WERI-Rb-1 (cell line): ENCODE results near the gene AKAP11.
"Not testable (repeated sequence)": the region's sequence is repeated elsewhere in the genome, so short reads cannot be mapped to it uniquely, and the experiment has no call there.

Source experiments
- DNase-seq: peaks from one replicate; pipeline ENCODE4 v3.0.0-alpha.2; 2020
- H3K27ac ChIP-seq: fragments of 250-450 bp; sonication (Bioruptor Pico); 2 replicates; pipeline ENCODE4 v1.5.1; 2020; ENCODE audit warnings: mild to moderate bottlenecking, moderate library complexity
- H3K27me3 ChIP-seq: fragments of 250-450 bp; sonication (Bioruptor Pico); 2 replicates; pipeline ENCODE4 v1.5.1; 2021; ENCODE audit warnings: mild to moderate bottlenecking, low read depth, moderate library complexity; ENCODE audit not compliant: insufficient read depth, severe bottlenecking
- H3K36me3 ChIP-seq: fragments of 250-450 bp; sonication (Bioruptor Pico); 2 replicates; pipeline ENCODE4 v1.5.1; 2020; ENCODE audit warnings: mild to moderate bottlenecking, moderate library complexity
- H3K4me3 ChIP-seq: 2 replicates; pipeline ENCODE4 v1.5.1; 2011; ENCODE audit warnings: low read depth, mild to moderate bottlenecking, control low read depth, low read length
- H3K9me3 ChIP-seq: fragments of 250-450 bp; sonication (Bioruptor Pico); 2 replicates; pipeline ENCODE4 v1.5.1; 2021; ENCODE audit warnings: mild to moderate bottlenecking, moderate library complexity; ENCODE audit not compliant: severe bottlenecking
- CTCF ChIP-seq: IDR thresholded peaks from 2 replicates; pipeline ENCODE4 v1.5.1; 2011; ENCODE audit warnings: low read depth, mild to moderate bottlenecking, control low read depth, inconsistent platforms, low read length

The AKAP11 gene

GRCh38 chr13:42272115-42272803 is at the start of gene AKAP11:
Gene AKAP11 (plus strand): TSS chr13:42272152. CDS start chr13:42286349, 14,197 bp downstream.
- H3K27me3 ChIP-seq: no peaks in the 10 kb centered on the region
- peak within 1 kb of the TSS; percentile 54 for H3K4me3 ChIP-seq
- no peak for TF ChIP-seq CTCF
- H3K36me3 ChIP-seq: no peaks in the 10 kb centered on the region
- no peaks in the 10 kb centered on the region for H3K9me3 ChIP-seq
- peak; percentile 29 for DNase-seq
- H3K27ac ChIP-seq: peak within 1 kb of the TSS; percentile 83

GRCh38 chr13:42223681-42224080 is 48.3 kb upstream of the AKAP11 start:
- H3K27ac ChIP-seq: no peak overlapping the region
- no peaks in the 10 kb centered on the region for H3K27me3 ChIP-seq
- H3K36me3 ChIP-seq: no peaks in the 10 kb centered on the region
- no peak for DNase-seq
- no peak overlapping the region for H3K4me3 ChIP-seq
- no peaks in the 10 kb centered on the region for H3K9me3 ChIP-seq
- no peak for TF ChIP-seq CTCF

GRCh38 chr13:42225051-42225450 is 46.9 kb upstream of the AKAP11 start:
- Histone ChIP-seq H3K4me3 (no peak overlapping the region), H3K27me3 (no peaks in the 10 kb centered on the region), H3K36me3 (no peaks in the 10 kb centered on the region), H3K27ac (no peak overlapping the region), H3K9me3 (no peaks in the 10 kb centered on the region)
- DNase-seq: no peak
- no peak for TF ChIP-seq CTCF

- not testable (repeated sequence) for DNase-seq, H3K9me3 ChIP-seq, H3K36me3 ChIP-seq, H3K4me3 ChIP-seq, H3K27me3 ChIP-seq, H3K27ac ChIP-seq
Observed at GRCh38 chr13:42226759-42227158, 45.2 kb upstream of the AKAP11 start.

GRCh38 chr13:42228527-42228926 is 43.4 kb upstream of the AKAP11 start:
- no peak for TF ChIP-seq CTCF
- Histone ChIP-seq H3K9me3 (no peaks in the 10 kb centered on the region), H3K36me3 (no peaks in the 10 kb centered on the region), H3K27ac (no peak overlapping the region), H3K27me3 (no peaks in the 10 kb centered on the region), H3K4me3 (no peak overlapping the region)
- no peak for DNase-seq

GRCh38 chr13:42229287-42229686 is 42.7 kb upstream of the AKAP11 start:
- no peak for DNase-seq
- Histone ChIP-seq H3K36me3 (no peaks in the 10 kb centered on the region), H3K27ac (no peak overlapping the region), H3K4me3 (no peak overlapping the region), H3K9me3 (no peaks in the 10 kb centered on the region), H3K27me3 (no peaks in the 10 kb centered on the region)
- TF ChIP-seq CTCF: no peak
